ENCODE measurements around the gene NEDD4L. TPM values are rescaled to one million over a fixed set of nuclear protein-coding genes. Genes with fewer than 3 reads are reported as not detected.

Gene NEDD4L
- total and polyA plus RNA-seq, 10 of the 15 experiments (the other 5 are each of a cell fraction or from before 2014, with no cell fraction given): 7.4 to 24.0 (median 17.7) TPM

GRCh38 chr18:58205443-58206160 lies 161.6 kb downstream of the NEDD4L start:
- DNase-seq (ENCODE audit: low read depth, low spot score): no peak
- intact Hi-C loops (cut with micrococcal nuclease; ENCODE audit: unreplicated experiment): no loop called here
- POLR2A ChIA-PET: interaction anchor here (0.8 to 3.1 kb wide), 6 partner anchors 8 to 67 kb away, joined by 3 to 14 read pairs (median 6); no protein-coding TSS in a partner anchor
- peak; percentile 72 for TF ChIP-seq NBN (IDR thresholded peaks at IDR 0.05)
- TF ChIP-seq IKZF2 (IDR thresholded peaks at IDR 0.05): peak; percentile 65 to 66; a peak in 3 of 4 replicates
- TF ChIP-seq ATF7 (IDR thresholded peaks at IDR 0.05; ENCODE audit: low read depth): 0 out of 2 replicates have a peak, but pooled peaks have one; percentile 15
- TF ChIP-seq E2F4 (IDR thresholded peaks at IDR 0.05; ENCODE audit: low read depth, low read length): no peak
- no peak for TF ChIP-seq SMAD5 (IDR thresholded peaks at IDR 0.05; ENCODE audit: low read depth)
- TF ChIP-seq MEF2A (IDR thresholded peaks at IDR 0.05; ENCODE audit: insufficient read depth, low read depth, low read length): no peak
- no peak for TF ChIP-seq SMAD1 (IDR thresholded peaks at IDR 0.05; ENCODE audit: low read depth, partially characterized antibody)
- no peak for TF ChIP-seq TCF7 (IDR thresholded peaks at IDR 0.05; ENCODE audit: borderline replicate concordance)
- TF ChIP-seq ETV6 (conservative IDR thresholded peaks at IDR 0.05 in 1 of 2, IDR thresholded peaks at IDR 0.05 in 1 of 2; ENCODE audit: borderline replicate concordance in 1 of 2, low read depth in 1 of 2): no peak
- TF ChIP-seq TBL1XR1 (IDR thresholded peaks at IDR 0.05; ENCODE audit: low read depth, low read length): no peak
- TF ChIP-seq IKZF1 (conservative IDR thresholded peaks at IDR 0.05): peak; percentile 32; the same call in 1 of the 2 replicates
- no peak for TF ChIP-seq FOXM1 (IDR thresholded peaks at IDR 0.05; ENCODE audit: low read depth, low read length)
- no peak for TF ChIP-seq TCF12 (IDR thresholded peaks at IDR 0.05; ENCODE audit: low read depth, low read length)
- peak; percentile 33; the same call in 1 of the 2 replicates for TF ChIP-seq EED (IDR thresholded peaks at IDR 0.05; ENCODE audit: low read depth)
- TF ChIP-seq POLR2A (IDR thresholded peaks at IDR 0.05; ENCODE audit: low read depth, low read length): no peak
- 0 out of 2 replicates have a peak, but pooled peaks have one; percentile 7 for TF ChIP-seq RELB (IDR thresholded peaks at IDR 0.05; ENCODE audit: low read depth)
- peak; percentile 50 for TF ChIP-seq MTA2 (IDR thresholded peaks at IDR 0.05; ENCODE audit: low read depth)
- TF ChIP-seq EP300 (IDR thresholded peaks at IDR 0.05; ENCODE audit: borderline replicate concordance in 1 of 2, control insufficient read depth in 1 of 2, low read depth in 2 of 2, low read length in 2 of 2): no peak
- no peak for TF ChIP-seq ATF3 (IDR thresholded peaks at IDR 0.05; ENCODE audit: borderline replicate concordance, extremely low read depth, low read depth, low read length)

More at GRCh38 chr18:58205443-58206160, 161.6 kb downstream of the NEDD4L start:
- Histone ChIP-seq H3K79me2 (ENCODE audit: control insufficient read depth, insufficient read depth, low read length) (no peaks in the 10 kb centered on the region), H3K27me3 (replicated peaks in 1 of 2; ENCODE audit: control insufficient read depth in 2 of 2, insufficient read depth in 2 of 2, low read length in 1 of 2) (no peaks in the 10 kb centered on the region), H3K9ac (ENCODE audit: control insufficient read depth, insufficient read depth, low read length) (no peak overlapping the region), H3K4me1 (ENCODE audit: control insufficient read depth, insufficient read depth, low read length) (peaks cover 2% of the 10 kb centered on the region; the same call in 1 of the 2 replicates), H2AFZ (ENCODE audit: control insufficient read depth, low read depth, low read length) (no peak overlapping the region), H4K20me1 (ENCODE audit: control insufficient read depth, insufficient read depth) (no peaks in the 10 kb centered on the region), H3K36me3 (ENCODE audit: control insufficient read depth in 2 of 2, insufficient read depth in 2 of 2, low read length in 1 of 2) (no peaks in the 10 kb centered on the region; a peak in 1 of 4 replicates), H3K4me2 (ENCODE audit: control insufficient read depth, insufficient read depth) (no peak overlapping the region), H3K4me3 (no peak overlapping the region), H3K27ac (ENCODE audit: control insufficient read depth, insufficient read depth) (no peak overlapping the region), H3K9me3 (replicated peaks; ENCODE audit: control insufficient read depth, insufficient read depth, low read length) (no peaks in the 10 kb centered on the region)
- in situ Hi-C loops (cut with MboI): no loop called here
- ChIA-PET RAD21 (ENCODE audit: unreplicated experiment) (interaction anchor here (1.6 to 3.2 kb wide), 4 partner anchors 10 to 20 kb away, joined by 3 to 18 read pairs (median 11); no protein-coding TSS in a partner anchor), SMC1A (ENCODE audit: uncharacterized antibody, unreplicated experiment) (interaction anchor here (0.7 to 5.7 kb wide), 10 partner anchors 9 to 32 kb away, joined by 3 to 42 read pairs (median 4); no protein-coding TSS in a partner anchor), CTCF (interaction anchor here (0.7 to 3.5 kb wide), 8 partner anchors 10 to 288 kb away, joined by 3 to 17 read pairs (median 4); no protein-coding TSS in a partner anchor)
- ATAC-seq (peak; percentile 30), FAIRE-seq (no peak)
- 87% methylated on average over 6 of the region's 6 CpGs for WGBS (ENCODE audit: insufficient coverage, insufficient replicate concordance, low lambda C conversion rate, missing lambda C conversion rate)
- BruUV-seq (replicated peaks): no TSS peak
